ENCODE results near the gene EFCAB3.

The EFCAB3 gene

GRCh38 chr17:62380253-62380652 lies at the start of gene EFCAB3:
TSS of gene EFCAB3 (plus strand) at chr17:62380553. CDS start at chr17:62382980, 2,427 bp downstream.
- TF ChIP-seq CTCF (IDR thresholded peaks at IDR 0.05) = no peak

GRCh38 chr17:62336527-62336926 lies 43.8 kb upstream of the EFCAB3 start:
- TF ChIP-seq CTCF (IDR thresholded peaks at IDR 0.05) = no peak

GRCh38 chr17:62343764-62344270 lies 36.5 kb upstream of the EFCAB3 start:
- TF ChIP-seq CTCF (IDR thresholded peaks at IDR 0.05) = no peak

- TF ChIP-seq CTCF (IDR thresholded peaks at IDR 0.05) = no peak
These were observed 29.2 kb upstream of the EFCAB3 start for GRCh38 chr17:62351176-62351575.

- TF ChIP-seq CTCF (IDR thresholded peaks at IDR 0.05) = no peak
These were observed 14.2 kb upstream of the EFCAB3 start for GRCh38 chr17:62366191-62366590.

GRCh38 chr17:62381561-62381960 lies 1.2 kb downstream of the EFCAB3 start:
- TF ChIP-seq CTCF (IDR thresholded peaks at IDR 0.05) = no peak

- TF ChIP-seq CTCF (IDR thresholded peaks at IDR 0.05) = no peak
These were observed 8.5 kb downstream of the EFCAB3 start for GRCh38 chr17:62388856-62389255.

GRCh38 chr17:62392908-62393307 lies 12.6 kb downstream of the EFCAB3 start:
- no peak for TF ChIP-seq CTCF (IDR thresholded peaks at IDR 0.05)
